Activated T-helper 17 cell treated with anti-CD3 and anti-CD28 coated beads, Interleukin-2, amount 50 U/mL, for 72 hours (primary cell): Measurements from ENCODE around the gene NASP. TPM values are rescaled to one million over a fixed set of nuclear protein-coding genes. Genes with fewer than 3 reads are reported as not detected.
A peak's percentile ranks its signal among the peaks of the same experiment; 100 is the strongest.

Source experiments
- ATAC-seq: fragments of 150-1000 bp; cut with Tn5 transposase; replicated peaks from 2 replicates; pipeline ENCODE4 v1.10.0; 2021; ENCODE audit warnings: mild to moderate bottlenecking, moderate library complexity
- H3K27ac Mint-ChIP-seq: one replicate; pipeline ENCODE4 v1.8.0; 2022; ENCODE audit warnings: mixed read lengths
- H3K27me3 Mint-ChIP-seq: one replicate; pipeline ENCODE4 v1.8.0; 2022; ENCODE audit warnings: mixed read lengths
- H3K36me3 Mint-ChIP-seq: one replicate; pipeline ENCODE4 v1.8.0; 2022; ENCODE audit warnings: low read depth, mild to moderate bottlenecking, mixed read lengths
- H3K4me1 Mint-ChIP-seq: one replicate; pipeline ENCODE4 v1.8.0; 2022; ENCODE audit warnings: mixed read lengths
- H3K4me3 Mint-ChIP-seq: one replicate; pipeline ENCODE4 v1.8.0; 2022; ENCODE audit warnings: mild to moderate bottlenecking, mixed read lengths
- H3K9me3 Mint-ChIP-seq: one replicate; pipeline ENCODE4 v1.8.0; 2022; ENCODE audit warnings: mixed read lengths
- total RNA-seq, 2 donors: library from RNA; stranded (reverse); gene quantifications; one replicate each; pipeline ENCODE4 v1.2.3, GENCODE V29; 2022

NASP gene
- total RNA-seq, result 100 to 1,000 TPM; 113 to 224 TPM

GRCh38 chr1:45583666-45584350 lies at the start of gene NASP:
NASP (plus strand) TSS chr1:45584041; CDS start chr1:45584147, 106 bp downstream.
- Mint-ChIP-seq H3K4me1 (peaks cover 14% of the 10 kb centered on the region), H3K9me3 (no peaks in the 10 kb centered on the region), H3K27me3 (no peaks in the 10 kb centered on the region), H3K27ac (peak within 1 kb of the TSS; percentile 94), H3K36me3 (peaks cover 38% of the 10 kb centered on the region), H3K4me3 (peak within 1 kb of the TSS; percentile 99)
- peak; percentile 73 for ATAC-seq

GRCh38 chr1:45535988-45536766 lies 47.7 kb upstream of the NASP start:
- H3K4me1 Mint-ChIP-seq, result peaks cover 14% of the 10 kb centered on the region
- peak overlapping the region; percentile 28 for H3K27ac Mint-ChIP-seq
- H3K9me3 Mint-ChIP-seq, result no peaks in the 10 kb centered on the region
- ATAC-seq, result peak; percentile 97
- peak overlapping the region; percentile 3 for H3K4me3 Mint-ChIP-seq
- H3K36me3 Mint-ChIP-seq, result no peaks in the 10 kb centered on the region
- H3K27me3 Mint-ChIP-seq, result no peaks in the 10 kb centered on the region

GRCh38 chr1:45536886-45537285 lies 47.0 kb upstream of the NASP start:
- peaks cover 14% of the 10 kb centered on the region for H3K4me1 Mint-ChIP-seq
- H3K27me3 Mint-ChIP-seq, result no peaks in the 10 kb centered on the region
- no peak for ATAC-seq
- H3K9me3 Mint-ChIP-seq, result no peaks in the 10 kb centered on the region
- no peaks in the 10 kb centered on the region for H3K36me3 Mint-ChIP-seq
- no peak overlapping the region for H3K4me3 Mint-ChIP-seq
- no peak overlapping the region for H3K27ac Mint-ChIP-seq

- ATAC-seq, result no peak
- Mint-ChIP-seq H3K36me3 (no peaks in the 10 kb centered on the region), H3K4me1 (peaks cover 32% of the 10 kb centered on the region), H3K27me3 (no peaks in the 10 kb centered on the region), H3K4me3 (no peak overlapping the region), H3K9me3 (no peaks in the 10 kb centered on the region), H3K27ac (no peak overlapping the region)
Observed at GRCh38 chr1:45541193-45541592, 42.6 kb upstream of the NASP start.

GRCh38 chr1:45542591-45542990 lies 41.2 kb upstream of the NASP start:
- ATAC-seq, result no peak
- Mint-ChIP-seq H3K27me3 (no peaks in the 10 kb centered on the region), H3K4me1 (peaks cover 21% of the 10 kb centered on the region), H3K4me3 (no peak overlapping the region), H3K9me3 (no peaks in the 10 kb centered on the region), H3K36me3 (no peaks in the 10 kb centered on the region), H3K27ac (no peak overlapping the region)

- peak; percentile 92 for ATAC-seq
- H3K4me1 Mint-ChIP-seq, result peaks cover 21% of the 10 kb centered on the region
- no peaks in the 10 kb centered on the region for H3K27me3 Mint-ChIP-seq
- H3K27ac Mint-ChIP-seq, result peak overlapping the region; percentile 66
- H3K4me3 Mint-ChIP-seq, result peak overlapping the region; percentile 67
- no peaks in the 10 kb centered on the region for H3K36me3 Mint-ChIP-seq
- no peaks in the 10 kb centered on the region for H3K9me3 Mint-ChIP-seq
Observed at GRCh38 chr1:45543581-45544417, 40.0 kb upstream of the NASP start.

- Mint-ChIP-seq H3K4me1 (peaks cover 21% of the 10 kb centered on the region), H3K27me3 (no peaks in the 10 kb centered on the region), H3K27ac (no peak overlapping the region), H3K36me3 (no peaks in the 10 kb centered on the region), H3K4me3 (peak overlapping the region; percentile 67), H3K9me3 (no peaks in the 10 kb centered on the region)
- no peak for ATAC-seq
Observed at GRCh38 chr1:45544530-45544929, 39.3 kb upstream of the NASP start.

- Mint-ChIP-seq H3K9me3 (no peaks in the 10 kb centered on the region), H3K27ac (peak overlapping the region; percentile 25)
Observed at GRCh38 chr1:45545019-45545493, 38.8 kb upstream of the NASP start.

GRCh38 chr1:45545553-45546310 lies 38.1 kb upstream of the NASP start:
- Mint-ChIP-seq H3K4me3 (peak overlapping the region; percentile 67), H3K9me3 (no peaks in the 10 kb centered on the region), H3K4me1 (peaks cover 21% of the 10 kb centered on the region)

More at GRCh38 chr1:45545019-45545493, 38.8 kb upstream of the NASP start:
- Mint-ChIP-seq H3K36me3 (no peaks in the 10 kb centered on the region), H3K4me1 (peaks cover 21% of the 10 kb centered on the region), H3K27me3 (no peaks in the 10 kb centered on the region), H3K4me3 (peak overlapping the region; percentile 67)
- ATAC-seq, result peak; percentile 77

GRCh38 chr1:45550401-45551351 lies 33.2 kb upstream of the NASP start, which contains the start of gene AKR1A1:
AKR1A1 (plus strand) TSS chr1:45550826; CDS start chr1:45561795, 10,969 bp downstream.
- peaks cover 35% of the 10 kb centered on the region for H3K36me3 Mint-ChIP-seq
- H3K9me3 Mint-ChIP-seq, result no peaks in the 10 kb centered on the region
- H3K4me1 Mint-ChIP-seq, result peaks cover 14% of the 10 kb centered on the region
- H3K27ac Mint-ChIP-seq, result peak within 1 kb of the TSS; percentile 96
- peak; percentile 97 for ATAC-seq
- H3K27me3 Mint-ChIP-seq, result no peaks in the 10 kb centered on the region
- peak within 1 kb of the TSS; percentile 99 for H3K4me3 Mint-ChIP-seq

More at GRCh38 chr1:45545553-45546310, 38.1 kb upstream of the NASP start:
- H3K27me3 Mint-ChIP-seq, result no peaks in the 10 kb centered on the region
- ATAC-seq, result no peak
- H3K36me3 Mint-ChIP-seq, result peaks cover under 1% of the 10 kb centered on the region
- H3K27ac Mint-ChIP-seq, result no peak overlapping the region

GRCh38 chr1:45551684-45552083 lies 32.2 kb upstream of the NASP start:
- Mint-ChIP-seq H3K4me1 (peaks cover 13% of the 10 kb centered on the region), H3K27ac (peak overlapping the region; percentile 96), H3K27me3 (no peaks in the 10 kb centered on the region), H3K36me3 (peaks cover 41% of the 10 kb centered on the region), H3K4me3 (peak overlapping the region; percentile 99), H3K9me3 (no peaks in the 10 kb centered on the region)
- no peak for ATAC-seq

GRCh38 chr1:45552331-45552730 lies 31.5 kb upstream of the NASP start:
- no peak for ATAC-seq
- H3K27ac Mint-ChIP-seq, result peak overlapping the region; percentile 96
- peaks cover 42% of the 10 kb centered on the region for H3K36me3 Mint-ChIP-seq
- H3K4me1 Mint-ChIP-seq, result peaks cover 14% of the 10 kb centered on the region
- peak overlapping the region; percentile 99 for H3K4me3 Mint-ChIP-seq
- H3K9me3 Mint-ChIP-seq, result no peaks in the 10 kb centered on the region
- H3K27me3 Mint-ChIP-seq, result no peaks in the 10 kb centered on the region

GRCh38 chr1:45554198-45554597 lies 29.6 kb upstream of the NASP start:
- ATAC-seq, result no peak
- Mint-ChIP-seq H3K9me3 (no peaks in the 10 kb centered on the region), H3K27me3 (no peaks in the 10 kb centered on the region), H3K4me3 (no peak overlapping the region), H3K36me3 (peaks cover 55% of the 10 kb centered on the region), H3K4me1 (peaks cover 18% of the 10 kb centered on the region), H3K27ac (no peak overlapping the region)
